OCI-LY1 (cell line): ENCODE data around the gene C3orf22.

ENCODE experiments used
- H2AFZ ChIP-seq: fragments of 200-600 bp; sonication (generic), shearing (Covaris generic); 2 replicates; pipeline ENCODE4 v1.6.0; 2014; ENCODE audit warnings: antibody characterized with exemption, mild to moderate bottlenecking, low read length
- H3F3A ChIP-seq: fragments of 200-600 bp; sonication (generic), shearing (Covaris generic); 2 replicates; pipeline ENCODE4 v1.6.0; 2014; ENCODE audit warnings: mild to moderate bottlenecking, antibody characterized with exemption, low read length, moderate library complexity; ENCODE audit not compliant: insufficient read depth
- H3K27ac ChIP-seq: fragments of 200-600 bp; sonication (generic); 2 replicates; pipeline ENCODE4 v1.5.1; 2014; ENCODE audit warnings: low read length, mixed run types, mild to moderate bottlenecking, low read depth; ENCODE audit not compliant: poor library complexity, severe bottlenecking
- H3K27me3 ChIP-seq: fragments of 200-600 bp; sonication (generic); 2 replicates; pipeline ENCODE4 v1.6.0; 2014; ENCODE audit warnings: antibody characterized with exemption, mild to moderate bottlenecking, low read length, moderate library complexity; ENCODE audit not compliant: insufficient read depth
- H3K36me3 ChIP-seq: fragments of 200-600 bp; sonication (generic); 2 replicates; pipeline ENCODE4 v1.6.1; 2014; ENCODE audit warnings: mild to moderate bottlenecking, antibody characterized with exemption, low read length, moderate library complexity, mixed read lengths; ENCODE audit not compliant: insufficient read depth
- H3K4me1 ChIP-seq: fragments of 200-600 bp; sonication (generic); 2 replicates; pipeline ENCODE4 v1.5.1; 2014; ENCODE audit warnings: mild to moderate bottlenecking, low read length, moderate library complexity; ENCODE audit not compliant: insufficient read depth, severe bottlenecking
- H3K4me2 ChIP-seq: fragments of 200-600 bp; sonication (generic), shearing (Covaris generic); 2 replicates; pipeline ENCODE4 v1.6.1; 2014; ENCODE audit warnings: low read length
- H3K4me3 ChIP-seq: fragments of 200-600 bp; sonication (generic); 2 replicates; pipeline ENCODE4 v1.5.1; 2014; ENCODE audit warnings: low read length, low read depth, mild to moderate bottlenecking, mixed read lengths; ENCODE audit not compliant: poor library complexity, severe bottlenecking
- H3K79me2 ChIP-seq: fragments of 200-600 bp; shearing (Covaris generic); 2 replicates; pipeline ENCODE4 v1.6.1; 2016; ENCODE audit warnings: mixed run types, low read length, mixed read lengths; ENCODE audit not compliant: insufficient read depth
- H3K9ac ChIP-seq: fragments of 200-600 bp; sonication (generic), shearing (Covaris generic); 2 replicates; pipeline ENCODE4 v1.6.1; 2014; ENCODE audit warnings: mild to moderate bottlenecking, low read length, mixed read lengths
- H3K9me2 ChIP-seq: fragments of 200-600 bp; sonication (generic), shearing (Covaris generic); 2 replicates; pipeline ENCODE4 v1.6.1; 2014; ENCODE audit warnings: low read depth, mild to moderate bottlenecking, low read length, mixed read lengths
- H3K9me3 ChIP-seq: fragments of 200-600 bp; shearing (Covaris generic); 2 replicates; pipeline ENCODE4 v1.6.1; 2014; ENCODE audit warnings: low read length, mixed read lengths
- H4K20me1 ChIP-seq: fragments of 200-600 bp; sonication (generic), shearing (Covaris generic); 2 replicates; pipeline ENCODE4 v1.6.0; 2016; ENCODE audit warnings: mild to moderate bottlenecking, low read length; ENCODE audit not compliant: insufficient read depth
- EZH2 ChIP-seq: fragments of 200-600 bp; sonication (generic), shearing (Covaris generic); IDR thresholded peaks from 2 replicates; pipeline ENCODE4 v1.8.0; 2017; ENCODE audit warnings: borderline replicate concordance, mixed run types, mild to moderate bottlenecking, antibody characterized with exemption, low read length, moderate library complexity, mixed read lengths
- TF ChIP-seq, protein P1 (sequence below): fragments of 200-600 bp; sonication (generic), shearing (Covaris generic); IDR thresholded peaks from 2 replicates; pipeline ENCODE4 v1.5.1; 2017; ENCODE audit warnings: mild to moderate bottlenecking, antibody characterized with exemption, low read length, moderate library complexity, mixed read lengths

Gene C3orf22

GRCh38 chr3:126508564-126508964 is 50.2 kb downstream of the C3orf22 start:
- H3K4me3 ChIP-seq = no peak overlapping the region
- no peak overlapping the region for H3K9ac ChIP-seq
- TF ChIP-seq, protein P1, sequence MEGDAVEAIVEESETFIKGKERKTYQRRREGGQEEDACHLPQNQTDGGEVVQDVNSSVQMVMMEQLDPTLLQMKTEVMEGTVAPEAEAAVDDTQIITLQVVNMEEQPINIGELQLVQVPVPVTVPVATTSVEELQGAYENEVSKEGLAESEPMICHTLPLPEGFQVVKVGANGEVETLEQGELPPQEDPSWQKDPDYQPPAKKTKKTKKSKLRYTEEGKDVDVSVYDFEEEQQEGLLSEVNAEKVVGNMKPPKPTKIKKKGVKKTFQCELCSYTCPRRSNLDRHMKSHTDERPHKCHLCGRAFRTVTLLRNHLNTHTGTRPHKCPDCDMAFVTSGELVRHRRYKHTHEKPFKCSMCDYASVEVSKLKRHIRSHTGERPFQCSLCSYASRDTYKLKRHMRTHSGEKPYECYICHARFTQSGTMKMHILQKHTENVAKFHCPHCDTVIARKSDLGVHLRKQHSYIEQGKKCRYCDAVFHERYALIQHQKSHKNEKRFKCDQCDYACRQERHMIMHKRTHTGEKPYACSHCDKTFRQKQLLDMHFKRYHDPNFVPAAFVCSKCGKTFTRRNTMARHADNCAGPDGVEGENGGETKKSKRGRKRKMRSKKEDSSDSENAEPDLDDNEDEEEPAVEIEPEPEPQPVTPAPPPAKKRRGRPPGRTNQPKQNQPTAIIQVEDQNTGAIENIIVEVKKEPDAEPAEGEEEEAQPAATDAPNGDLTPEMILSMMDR = no peak
- no peak for TF ChIP-seq EZH2
- H3K9me3 ChIP-seq = no peaks in the 10 kb centered on the region
- H3F3A ChIP-seq = no peaks in the 10 kb centered on the region
- no peaks in the 10 kb centered on the region for H4K20me1 ChIP-seq
- H3K27ac ChIP-seq = no peak overlapping the region
- no peaks in the 10 kb centered on the region for H3K4me1 ChIP-seq
- no peak overlapping the region for H2AFZ ChIP-seq
- H3K36me3 ChIP-seq = no peaks in the 10 kb centered on the region
- H3K79me2 ChIP-seq = no peaks in the 10 kb centered on the region
- H3K27me3 ChIP-seq = peaks cover 12% of the 10 kb centered on the region; the same call in 1 of the 2 replicates
- no peak overlapping the region for H3K4me2 ChIP-seq
- no peaks in the 10 kb centered on the region for H3K9me2 ChIP-seq

DNA sequence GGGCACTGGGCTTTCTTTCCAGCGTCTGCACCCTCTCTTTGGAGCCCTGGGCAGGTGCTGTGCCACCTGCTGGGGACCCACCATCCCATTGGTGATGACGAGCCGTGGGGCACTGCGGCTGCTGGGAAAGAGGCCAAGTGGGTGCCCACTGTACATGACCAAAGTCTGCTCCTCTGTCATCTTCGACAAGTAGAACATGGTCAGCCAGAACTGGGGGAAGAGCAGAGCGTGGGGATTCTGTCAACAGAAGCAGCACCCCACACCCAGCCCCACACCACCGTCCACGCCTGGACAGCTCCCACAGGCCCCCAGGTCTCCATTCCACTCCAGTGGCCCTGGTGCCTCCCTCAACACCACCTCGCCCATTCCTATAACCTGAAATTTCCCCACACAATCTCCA is 50.8 kb downstream of the C3orf22 start:
- no peak overlapping the region for H3K27ac ChIP-seq
- H3K36me3 ChIP-seq = no peaks in the 10 kb centered on the region
- H4K20me1 ChIP-seq = no peaks in the 10 kb centered on the region
- TF ChIP-seq EZH2 = no peak
- TF ChIP-seq, protein P1 = no peak
- no peaks in the 10 kb centered on the region for H3K9me2 ChIP-seq
- no peak overlapping the region for H2AFZ ChIP-seq
- no peaks in the 10 kb centered on the region for H3K4me1 ChIP-seq
- no peak overlapping the region for H3K9ac ChIP-seq
- peaks cover 12% of the 10 kb centered on the region; the same call in 1 of the 2 replicates for H3K27me3 ChIP-seq
- H3F3A ChIP-seq = no peaks in the 10 kb centered on the region
- H3K9me3 ChIP-seq = no peaks in the 10 kb centered on the region
- H3K4me3 ChIP-seq = no peak overlapping the region
- H3K4me2 ChIP-seq = no peak overlapping the region
- H3K79me2 ChIP-seq = no peaks in the 10 kb centered on the region

- no peak overlapping the region for H3K4me3 ChIP-seq
- H3K27me3 ChIP-seq = peaks cover 12% of the 10 kb centered on the region; the same call in 1 of the 2 replicates
- no peak overlapping the region for H3K9ac ChIP-seq
- H3K9me3 ChIP-seq = no peaks in the 10 kb centered on the region
- H3K79me2 ChIP-seq = no peaks in the 10 kb centered on the region
- TF ChIP-seq EZH2 = no peak
- TF ChIP-seq, protein P1 = no peak
- no peaks in the 10 kb centered on the region for H3K36me3 ChIP-seq
- no peaks in the 10 kb centered on the region for H3K4me1 ChIP-seq
- H4K20me1 ChIP-seq = no peaks in the 10 kb centered on the region
- no peaks in the 10 kb centered on the region for H3K9me2 ChIP-seq
- H3K4me2 ChIP-seq = no peak overlapping the region
- no peak overlapping the region for H3K27ac ChIP-seq
- no peak overlapping the region for H2AFZ ChIP-seq
- H3F3A ChIP-seq = no peaks in the 10 kb centered on the region
Measured at GRCh38 chr3:126503701-126504100, 55.0 kb downstream of the C3orf22 start.
